Testis (tissue), 3 donors: ENCODE data around the gene TMEM178B. TPM values are rescaled to one million over a fixed set of nuclear protein-coding genes. Genes with fewer than 3 reads are reported as not detected.

Experiments used
- DNase-seq: peaks from one replicate; pipeline ENCODE4 v3.0.0-alpha.2; 2019
- H3K27ac ChIP-seq, 2 donors: fragments of 200-600 bp; sonication (generic); one replicate each; pipeline ENCODE4 v1.5.1; 2019
- H3K27me3 ChIP-seq: fragments of 200-600 bp; sonication (generic); one replicate; pipeline ENCODE4 v1.5.1; 2019
- H3K36me3 ChIP-seq: fragments of 200-600 bp; sonication (generic); one replicate; pipeline ENCODE4 v1.5.1; 2017; ENCODE audit warnings: low read depth; ENCODE audit errors: missing control alignments
- H3K4me1 ChIP-seq: fragments of 200-600 bp; sonication (generic); one replicate; pipeline ENCODE4 v1.5.1; 2019
- H3K4me3 ChIP-seq, 2 donors: fragments of 200-600 bp; sonication (generic); one replicate each; pipeline ENCODE4 v1.5.1; 2017 to 2019
- H3K9me3 ChIP-seq: fragments of 200-600 bp; sonication (generic); one replicate; pipeline ENCODE4 v1.5.1; 2017
- CTCF ChIP-seq, 3 experiments: fragments of 450-650 bp in 2 of 3; fragments of 200-600 bp in 1 of 3; sonication (generic) in 1 of 3; IDR thresholded peaks; one replicate each; pipeline ENCODE4 v1.5.1; 2016 to 2019; ENCODE audit warnings: antibody characterized with exemption in 3 of 3, mild to moderate bottlenecking in 2 of 3, moderate library complexity in 1 of 3
- POLR2A ChIP-seq: fragments of 450-650 bp; IDR thresholded peaks from one replicate; pipeline ENCODE4 v1.6.1; 2017; ENCODE audit warnings: antibody characterized with exemption, mild to moderate bottlenecking, moderate library complexity
- WGBS, 2 donors: methylation state at CpG; one replicate each; pipeline ENCODE4 v1.1.5; 2018; 5-methylcytosine and 5-hydroxymethylcytosine counted together
- intact Hi-C: fragments of 100-400 bp; cut with DNase I; formaldehyde crosslinking; loops from one replicate; pipeline ENCODE4 v1.15.1; 2023; ENCODE audit warnings: low total_unique reads
- polyA plus RNA-seq: library from polyadenylated mRNA; stranded (reverse); fragments of 350-450 nt; fragmentation: Illumina TruSeq; extraction: RNeasy Lipid Tissue Mini Kit (QIAGEN cat#74804); gene quantifications from one replicate; pipeline ENCODE4 v1.2.3, GENCODE V29; 2014; ENCODE audit warnings: low read depth, low replicate concordance; ENCODE audit not compliant: insufficient read depth
- total RNA-seq, 2 donors: library from RNA; depleted of rRNA; stranded (reverse); fragments of >200 nt; gene quantifications; one replicate each; pipeline ENCODE4 v1.2.3, GENCODE V29; 2016

The TMEM178B gene
- total and polyA plus RNA-seq, 3 donors from 2014 or later, result 1.7 to 7.2 (median 2.0) TPM

- H3K36me3 ChIP-seq, result no peaks in the 10 kb centered on the region
- no peaks in the 10 kb centered on the region for H3K9me3 ChIP-seq
- TF ChIP-seq CTCF (IDR thresholded peaks at IDR 0.05) (no peak), POLR2A (no peak)
- H3K27me3 ChIP-seq, result no peaks in the 10 kb centered on the region
- WGBS, 2 donors, result 95 to 96% methylated on average over 3 of the region's 3 CpGs
- H3K4me1 ChIP-seq, result no peaks in the 10 kb centered on the region
- H3K27ac ChIP-seq, result no peak overlapping the region
- intact Hi-C loops, result no loop called here
- no peak for DNase-seq
- no peak overlapping the region for H3K4me3 ChIP-seq
Measured at GRCh38 chr7:141207661-141208060, 133.8 kb downstream of the TMEM178B start.

- Histone ChIP-seq H3K9me3 (no peaks in the 10 kb centered on the region), H3K36me3 (no peaks in the 10 kb centered on the region), H3K27ac (no peak overlapping the region), H3K4me3 (no peak overlapping the region), H3K4me1 (no peaks in the 10 kb centered on the region), H3K27me3 (no peaks in the 10 kb centered on the region)
- 81% methylated on average over 3 of the region's 3 CpGs; no CpG with 5 or more reads in 1 of the 2 donors for WGBS, 2 donors
- intact Hi-C loops, result no loop called here
- TF ChIP-seq CTCF (IDR thresholded peaks at IDR 0.05) (no peak), POLR2A (no peak)
- DNase-seq, result no peak
Measured at GRCh38 chr7:141208539-141208938, 134.7 kb downstream of the TMEM178B start.

- DNase-seq, result no peak
- Histone ChIP-seq H3K4me1 (no peaks in the 10 kb centered on the region), H3K36me3 (no peaks in the 10 kb centered on the region), H3K27me3 (no peaks in the 10 kb centered on the region), H3K27ac (no peak overlapping the region), H3K4me3 (no peak overlapping the region), H3K9me3 (no peaks in the 10 kb centered on the region)
- 54% methylated on average over 3 of the region's 3 CpGs for WGBS, 2 donors
- TF ChIP-seq CTCF (IDR thresholded peaks at IDR 0.05) (no peak), POLR2A (no peak)
- intact Hi-C loops, result no loop called here
Measured at GRCh38 chr7:141209454-141209853, 135.6 kb downstream of the TMEM178B start.

- TF ChIP-seq CTCF (IDR thresholded peaks at IDR 0.05) (no peak), POLR2A (no peak)
- intact Hi-C loops, result no loop called here
- H3K4me3 ChIP-seq, result no peak overlapping the region
- 65 to 66% methylated on average over 2 of the region's 2 CpGs for WGBS, 2 donors
- no peaks in the 10 kb centered on the region for H3K4me1 ChIP-seq
- H3K27ac ChIP-seq, result no peak overlapping the region
- H3K9me3 ChIP-seq, result no peaks in the 10 kb centered on the region
- DNase-seq, result no peak
- H3K27me3 ChIP-seq, result no peaks in the 10 kb centered on the region
- no peaks in the 10 kb centered on the region for H3K36me3 ChIP-seq
Measured at GRCh38 chr7:141210862-141211261, 137.0 kb downstream of the TMEM178B start.

GRCh38 chr7:141213226-141213625, 139.4 kb downstream of the TMEM178B start:
- no peaks in the 10 kb centered on the region for H3K27me3 ChIP-seq
- no peak overlapping the region for H3K27ac ChIP-seq
- H3K36me3 ChIP-seq, result no peaks in the 10 kb centered on the region
- intact Hi-C loops, result no loop called here
- TF ChIP-seq POLR2A (no peak), CTCF (IDR thresholded peaks at IDR 0.05) (no peak)
- H3K9me3 ChIP-seq, result no peaks in the 10 kb centered on the region
- no peak for DNase-seq
- H3K4me1 ChIP-seq, result no peaks in the 10 kb centered on the region
- 85 to 88% methylated on average over 2 of the region's 2 CpGs for WGBS, 2 donors
- H3K4me3 ChIP-seq, result no peak overlapping the region
